ENCODE measurements around the gene CDHR3.

CDHR3 gene

DNA sequence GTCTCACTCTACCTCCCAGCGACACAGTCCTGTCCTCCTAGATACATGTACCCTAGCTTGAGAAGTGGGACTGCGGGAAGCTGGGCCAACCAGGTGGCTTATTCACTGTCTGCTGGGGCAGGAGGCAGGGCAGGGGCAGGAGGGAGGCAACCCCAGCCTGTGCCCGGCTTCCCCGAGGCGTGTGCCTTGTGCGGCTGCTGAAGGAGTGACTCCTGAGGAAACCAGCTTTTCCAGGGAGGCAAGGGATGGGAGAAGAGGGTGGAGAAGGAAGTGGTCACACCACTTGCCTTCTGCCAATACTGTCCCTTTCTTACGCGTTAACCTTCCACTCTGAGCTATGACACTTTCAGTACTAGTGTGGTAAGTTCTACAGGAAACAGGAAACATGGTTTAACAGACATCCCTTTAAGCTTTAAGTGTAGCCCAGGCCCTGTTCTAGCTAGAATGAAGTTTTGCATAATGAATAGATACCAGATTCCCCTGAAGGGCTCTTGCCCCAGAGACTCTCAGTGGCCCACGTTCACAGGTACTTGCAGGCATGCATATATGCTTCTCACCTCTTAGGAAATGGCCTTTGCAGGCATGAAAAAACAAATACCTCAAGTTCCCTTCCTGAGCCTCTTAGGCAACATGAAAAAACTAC is 108.4 kb downstream of the CDHR3 start:
- peak overlapping the region; percentile 20 for H3K4me3 ChIP-seq (ENCODE audit: insufficient read depth, low read length, poor library complexity, severe bottlenecking)
- H3K27ac ChIP-seq (ENCODE audit: low read depth, low read length) = peak overlapping the region; percentile 97

DNA sequence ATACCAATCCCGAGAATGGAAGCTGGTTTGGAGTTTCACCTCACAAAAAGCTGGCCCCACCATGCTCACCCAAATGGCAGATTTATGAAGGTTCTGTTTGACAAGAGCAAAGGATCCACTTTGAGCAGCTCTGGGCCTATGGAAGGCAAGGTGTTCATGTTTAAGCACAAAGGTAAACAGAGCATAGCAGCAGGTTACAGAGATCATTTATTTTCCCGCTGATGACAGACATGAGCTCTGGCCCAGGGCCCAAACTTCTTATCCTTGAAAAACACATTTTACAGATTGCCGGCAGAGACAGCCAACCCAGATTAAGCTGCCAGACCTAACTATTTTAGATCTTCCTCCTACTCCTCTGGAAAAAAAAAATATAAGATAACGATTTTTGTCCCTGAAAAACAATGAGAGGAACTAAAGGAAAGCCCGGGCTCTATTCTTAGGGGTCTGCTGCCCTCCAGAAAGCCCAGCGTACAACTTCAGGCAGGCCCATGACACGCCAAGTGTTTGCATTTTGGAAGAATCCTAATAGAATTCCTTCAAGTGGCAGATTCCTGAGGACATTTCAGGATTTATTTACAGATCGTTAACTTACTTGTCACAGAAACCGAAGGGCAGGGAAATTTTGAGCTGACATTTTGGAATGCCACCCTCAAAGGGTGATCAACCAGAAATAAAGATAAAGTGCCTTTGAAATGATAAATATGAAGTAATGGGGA is 109.1 kb downstream of the CDHR3 start:
- no peaks in the 10 kb centered on the region for H3K36me3 ChIP-seq (ENCODE audit: low read length)
- no peaks in the 10 kb centered on the region for H3K27me3 ChIP-seq (ENCODE audit: low read length)
- no peak overlapping the region for H3K4me3 ChIP-seq (ENCODE audit: insufficient read depth, low read length, poor library complexity, severe bottlenecking)
- H2AFZ ChIP-seq (ENCODE audit: low read depth, low read length, severe bottlenecking) = no peak overlapping the region
- H4K20me1 ChIP-seq (ENCODE audit: low read depth, low read length) = no peaks in the 10 kb centered on the region
- peak overlapping the region; percentile 71 for H3K9ac ChIP-seq (ENCODE audit: low read length)
- peak overlapping the region; percentile 97 for H3K27ac ChIP-seq (ENCODE audit: low read depth, low read length)
- H3K79me2 ChIP-seq (ENCODE audit: insufficient read depth, low read length) = peaks cover 8% of the 10 kb centered on the region; the same call in 1 of the 2 replicates
- H3K4me2 ChIP-seq (ENCODE audit: low read depth, low read length, poor library complexity, severe bottlenecking) = peak overlapping the region; percentile 65
- TF ChIP-seq, protein P1, sequence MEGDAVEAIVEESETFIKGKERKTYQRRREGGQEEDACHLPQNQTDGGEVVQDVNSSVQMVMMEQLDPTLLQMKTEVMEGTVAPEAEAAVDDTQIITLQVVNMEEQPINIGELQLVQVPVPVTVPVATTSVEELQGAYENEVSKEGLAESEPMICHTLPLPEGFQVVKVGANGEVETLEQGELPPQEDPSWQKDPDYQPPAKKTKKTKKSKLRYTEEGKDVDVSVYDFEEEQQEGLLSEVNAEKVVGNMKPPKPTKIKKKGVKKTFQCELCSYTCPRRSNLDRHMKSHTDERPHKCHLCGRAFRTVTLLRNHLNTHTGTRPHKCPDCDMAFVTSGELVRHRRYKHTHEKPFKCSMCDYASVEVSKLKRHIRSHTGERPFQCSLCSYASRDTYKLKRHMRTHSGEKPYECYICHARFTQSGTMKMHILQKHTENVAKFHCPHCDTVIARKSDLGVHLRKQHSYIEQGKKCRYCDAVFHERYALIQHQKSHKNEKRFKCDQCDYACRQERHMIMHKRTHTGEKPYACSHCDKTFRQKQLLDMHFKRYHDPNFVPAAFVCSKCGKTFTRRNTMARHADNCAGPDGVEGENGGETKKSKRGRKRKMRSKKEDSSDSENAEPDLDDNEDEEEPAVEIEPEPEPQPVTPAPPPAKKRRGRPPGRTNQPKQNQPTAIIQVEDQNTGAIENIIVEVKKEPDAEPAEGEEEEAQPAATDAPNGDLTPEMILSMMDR (IDR thresholded peaks at IDR 0.05; ENCODE audit: insufficient read depth, low read length, poor library complexity, severe bottlenecking) = no peak
- no peak for TF ChIP-seq EZH2phosphoT487 (conservative IDR thresholded peaks at IDR 0.05; ENCODE audit: low read length)
- H3F3A ChIP-seq (ENCODE audit: insufficient read depth) = peaks cover 96% of the 10 kb centered on the region
- no peaks in the 10 kb centered on the region for H3K9me2 ChIP-seq (replicated peaks; ENCODE audit: insufficient read depth, low read length)
- H3K9me3 ChIP-seq (ENCODE audit: insufficient read depth, low read length) = no peaks in the 10 kb centered on the region

More for the DNA sequence above, 108.4 kb downstream of the CDHR3 start:
- H3K9ac ChIP-seq (ENCODE audit: low read length) = peak overlapping the region; percentile 71
- H2AFZ ChIP-seq (ENCODE audit: low read depth, low read length, severe bottlenecking) = no peak overlapping the region
- TF ChIP-seq EZH2phosphoT487 (conservative IDR thresholded peaks at IDR 0.05; ENCODE audit: low read length) = no peak
- TF ChIP-seq, protein P1 (IDR thresholded peaks at IDR 0.05; ENCODE audit: insufficient read depth, low read length, poor library complexity, severe bottlenecking) = no peak
- H3K9me3 ChIP-seq (ENCODE audit: insufficient read depth, low read length) = no peaks in the 10 kb centered on the region
- H3K4me2 ChIP-seq (ENCODE audit: low read depth, low read length, poor library complexity, severe bottlenecking) = peak overlapping the region; percentile 65
- peaks cover 8% of the 10 kb centered on the region; the same call in 1 of the 2 replicates for H3K79me2 ChIP-seq (ENCODE audit: insufficient read depth, low read length)
- H3F3A ChIP-seq (ENCODE audit: insufficient read depth) = peaks cover 96% of the 10 kb centered on the region
- no peaks in the 10 kb centered on the region for H4K20me1 ChIP-seq (ENCODE audit: low read depth, low read length)
- no peaks in the 10 kb centered on the region for H3K9me2 ChIP-seq (replicated peaks; ENCODE audit: insufficient read depth, low read length)
- no peaks in the 10 kb centered on the region for H3K27me3 ChIP-seq (ENCODE audit: low read length)
- H3K36me3 ChIP-seq (ENCODE audit: low read length) = no peaks in the 10 kb centered on the region

DNA sequence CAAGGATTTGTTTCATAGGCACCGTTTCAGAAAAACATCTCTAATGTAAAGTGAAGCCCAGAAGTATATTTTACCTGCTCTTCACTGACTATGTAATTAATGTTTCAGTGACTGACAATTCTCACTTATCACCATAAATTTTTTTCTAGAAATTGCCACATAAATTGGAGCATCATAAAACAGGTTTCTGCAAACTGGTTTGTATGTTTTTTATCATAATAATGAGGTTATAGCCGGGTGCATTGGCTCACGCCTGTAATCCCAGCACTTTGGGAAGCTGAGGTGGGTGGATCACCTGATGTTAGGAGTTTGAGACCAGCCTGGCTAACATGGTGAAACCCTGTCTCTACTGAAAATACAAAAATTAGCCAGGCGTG is 109.6 kb downstream of the CDHR3 start:
- no peak for TF ChIP-seq EZH2phosphoT487 (conservative IDR thresholded peaks at IDR 0.05; ENCODE audit: low read length)
- TF ChIP-seq, protein P1 (IDR thresholded peaks at IDR 0.05; ENCODE audit: insufficient read depth, low read length, poor library complexity, severe bottlenecking) = no peak
- H3K79me2 ChIP-seq (ENCODE audit: insufficient read depth, low read length) = peaks cover 8% of the 10 kb centered on the region; the same call in 1 of the 2 replicates
- peak overlapping the region; percentile 65 for H3K4me2 ChIP-seq (ENCODE audit: low read depth, low read length, poor library complexity, severe bottlenecking)
- no peaks in the 10 kb centered on the region for H3K9me2 ChIP-seq (replicated peaks; ENCODE audit: insufficient read depth, low read length)
- H3K9ac ChIP-seq (ENCODE audit: low read length) = peak overlapping the region; percentile 71
- H3K27me3 ChIP-seq (ENCODE audit: low read length) = no peaks in the 10 kb centered on the region
- peak overlapping the region; percentile 97 for H3K27ac ChIP-seq (ENCODE audit: low read depth, low read length)
- H3K9me3 ChIP-seq (ENCODE audit: insufficient read depth, low read length) = no peaks in the 10 kb centered on the region
- H3K36me3 ChIP-seq (ENCODE audit: low read length) = no peaks in the 10 kb centered on the region
- H2AFZ ChIP-seq (ENCODE audit: low read depth, low read length, severe bottlenecking) = no peak overlapping the region
- no peaks in the 10 kb centered on the region for H4K20me1 ChIP-seq (ENCODE audit: low read depth, low read length)
- no peak overlapping the region for H3K4me3 ChIP-seq (ENCODE audit: insufficient read depth, low read length, poor library complexity, severe bottlenecking)
- peaks cover 96% of the 10 kb centered on the region for H3F3A ChIP-seq (ENCODE audit: insufficient read depth)

Data from SU-DHL-6 (cell line).